BLaER1 treated with 17β-estradiol and CSF1 and Interleukin-3, amounts not matched to agents 10 nM and 100 nM (cell line): ENCODE measurements around the gene MFSD1.

Source experiments
- H3K27ac ChIP-seq, 11 experiments: shearing (Covaris generic); formaldehyde crosslinking; 2 replicates each; pipeline ENCODE4 v1.8.1; 2022
- H3K27me3 ChIP-seq, 11 experiments: shearing (Covaris generic); formaldehyde crosslinking; 2 replicates each; pipeline ENCODE4 v1.8.1; 2022
- H3K36me3 ChIP-seq, 11 experiments: shearing (Covaris generic); formaldehyde crosslinking; 2 replicates each; pipeline ENCODE4 v1.8.1; 2022
- H3K4me1 ChIP-seq, 10 experiments: shearing (Covaris generic); formaldehyde crosslinking; 2 replicates each; pipeline ENCODE4 v1.8.1; 2022
- H3K4me2 ChIP-seq, 11 experiments: shearing (Covaris generic); formaldehyde crosslinking; 2 replicates each; pipeline ENCODE4 v1.8.1; 2022
- H3K4me3 ChIP-seq, 10 experiments: shearing (Covaris generic); formaldehyde crosslinking; 2 replicates each; pipeline ENCODE4 v1.8.1; 2022
- H3K9ac ChIP-seq, 11 experiments: shearing (Covaris generic); formaldehyde crosslinking; 2 replicates each; pipeline ENCODE4 v1.8.1; 2022
- H3K9me3 ChIP-seq, 11 experiments: shearing (Covaris generic); formaldehyde crosslinking; replicated peaks in 1 of 11; 2 replicates each; pipeline ENCODE4 v1.8.1; 2022
- H4K20me1 ChIP-seq, 11 experiments: shearing (Covaris generic); formaldehyde crosslinking; 2 replicates each; pipeline ENCODE4 v1.8.1; 2022
- Cebpa-rat ChIP-seq, 11 experiments: shearing (Covaris generic); IDR thresholded peaks; 2 replicates each; pipeline ENCODE4 v1.8.1; 2022

MFSD1 gene, protein sequence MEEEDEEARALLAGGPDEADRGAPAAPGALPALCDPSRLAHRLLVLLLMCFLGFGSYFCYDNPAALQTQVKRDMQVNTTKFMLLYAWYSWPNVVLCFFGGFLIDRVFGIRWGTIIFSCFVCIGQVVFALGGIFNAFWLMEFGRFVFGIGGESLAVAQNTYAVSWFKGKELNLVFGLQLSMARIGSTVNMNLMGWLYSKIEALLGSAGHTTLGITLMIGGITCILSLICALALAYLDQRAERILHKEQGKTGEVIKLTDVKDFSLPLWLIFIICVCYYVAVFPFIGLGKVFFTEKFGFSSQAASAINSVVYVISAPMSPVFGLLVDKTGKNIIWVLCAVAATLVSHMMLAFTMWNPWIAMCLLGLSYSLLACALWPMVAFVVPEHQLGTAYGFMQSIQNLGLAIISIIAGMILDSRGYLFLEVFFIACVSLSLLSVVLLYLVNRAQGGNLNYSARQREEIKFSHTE

DNA sequence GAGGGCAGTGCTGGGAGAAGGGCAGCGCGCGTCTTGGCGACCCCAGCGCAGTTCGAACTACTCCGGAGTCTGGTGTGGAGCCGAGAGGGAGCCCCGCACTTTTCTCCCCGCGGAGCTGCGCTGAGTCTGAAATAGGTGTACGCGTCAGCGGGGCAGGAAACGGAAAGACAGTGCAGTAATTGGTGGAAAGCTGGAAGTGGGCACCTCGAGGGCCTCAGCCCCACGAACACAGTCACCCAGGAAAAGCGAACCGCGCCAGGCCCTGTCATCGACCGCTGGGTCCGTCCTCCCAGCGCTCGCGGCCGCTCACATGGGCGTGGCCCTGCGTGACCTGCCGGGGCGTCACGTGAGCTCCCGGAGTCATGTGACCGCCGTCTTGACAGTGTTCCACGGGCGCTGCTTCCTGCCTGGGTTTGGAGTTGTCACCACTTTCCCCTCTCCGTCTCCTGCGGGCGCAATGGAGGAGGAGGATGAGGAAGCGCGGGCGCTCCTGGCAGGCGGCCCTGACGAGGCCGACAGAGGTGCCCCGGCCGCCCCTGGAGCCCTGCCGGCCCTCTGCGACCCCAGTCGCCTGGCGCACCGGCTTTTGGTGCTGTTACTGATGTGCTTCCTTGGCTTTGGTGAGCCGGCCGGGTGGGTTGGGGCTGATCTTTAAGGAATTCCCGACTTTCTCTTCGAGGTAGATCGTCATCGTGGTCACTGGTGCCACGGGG, at the start of gene MFSD1:
TSS of gene MFSD1 (plus strand) at position 359 of the 713 bp plus-strand sequence. CDS start at position 458, 99 bp downstream.
- peaks cover 12 to 29% (median 27%) of the 10 kb centered on the region in 11 experiments; a peak in 19 of 22 replicates for H3K36me3 ChIP-seq
- H3K9ac ChIP-seq: peak within 1 kb of the TSS; percentile 82 to 96 (median 94)
- TF ChIP-seq Cebpa-rat (IDR thresholded peaks at IDR 0.05): no peak
- H3K4me2 ChIP-seq: peak within 1 kb of the TSS; percentile 77 to 96 (median 89)
- peak within 1 kb of the TSS; percentile 74 to 98 (median 93) for H3K27ac ChIP-seq
- peaks cover 0 to 28% (median 0%) of the 10 kb centered on the region in 11 experiments; a peak in 6 of 22 replicates for H4K20me1 ChIP-seq
- peak within 1 kb of the TSS; percentile 68 to 94 (median 80) for H3K4me3 ChIP-seq
- H3K9me3 ChIP-seq: no peaks in the 10 kb centered on the region
- peaks cover 20 to 36% (median 29%) of the 10 kb centered on the region in 10 experiments; a peak in 19 of 20 replicates for H3K4me1 ChIP-seq
- no peaks in the 10 kb centered on the region for H3K27me3 ChIP-seq

GRCh38 chr3:158753854-158754253, 48.0 kb upstream of the MFSD1 start:
- Histone ChIP-seq H4K20me1 (no peaks in the 10 kb centered on the region), H3K9me3 (no peaks in the 10 kb centered on the region), H3K36me3 (no peaks in the 10 kb centered on the region), H3K4me2 (no peak overlapping the region), H3K27me3 (no peaks in the 10 kb centered on the region), H3K9ac (no peak overlapping the region), H3K27ac (no peak overlapping the region; a peak in 1 of 22 replicates), H3K4me1 (peaks cover 0 to 21% (median under 1%) of the 10 kb centered on the region in 10 experiments; a peak in 12 of 20 replicates), H3K4me3 (no peak overlapping the region)
- TF ChIP-seq Cebpa-rat (IDR thresholded peaks at IDR 0.05): no peak

DNA sequence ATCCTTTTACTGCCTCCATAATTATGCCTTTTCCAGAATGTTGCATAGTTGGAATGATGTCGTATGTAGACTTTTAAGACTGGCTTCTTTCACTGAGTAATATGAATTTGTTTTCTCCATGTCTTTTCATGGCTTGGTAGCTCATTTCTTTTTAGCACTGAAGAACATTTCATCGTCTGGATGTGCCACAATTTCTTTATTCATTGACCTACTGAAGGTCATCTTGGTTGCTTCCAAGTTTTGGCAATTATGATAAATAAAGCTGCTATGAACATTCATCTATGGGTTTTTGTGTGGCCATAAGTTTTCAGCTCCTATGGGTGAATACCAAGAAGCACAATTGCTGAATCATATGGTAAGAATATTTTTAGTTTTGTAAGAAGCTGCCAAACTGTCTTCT, 46.4 kb upstream of the MFSD1 start:
- no peaks in the 10 kb centered on the region for H3K36me3 ChIP-seq
- no peaks in the 10 kb centered on the region for H3K9me3 ChIP-seq
- no peak overlapping the region for H3K4me3 ChIP-seq
- no peak overlapping the region for H3K9ac ChIP-seq
- H3K27ac ChIP-seq: no peak overlapping the region
- no peaks in the 10 kb centered on the region for H4K20me1 ChIP-seq
- H3K4me2 ChIP-seq: no peak overlapping the region
- TF ChIP-seq Cebpa-rat (IDR thresholded peaks at IDR 0.05): no peak
- peaks cover 0 to 24% (median 0%) of the 10 kb centered on the region in 10 experiments; a peak in 6 of 20 replicates for H3K4me1 ChIP-seq
- H3K27me3 ChIP-seq: no peaks in the 10 kb centered on the region

DNA sequence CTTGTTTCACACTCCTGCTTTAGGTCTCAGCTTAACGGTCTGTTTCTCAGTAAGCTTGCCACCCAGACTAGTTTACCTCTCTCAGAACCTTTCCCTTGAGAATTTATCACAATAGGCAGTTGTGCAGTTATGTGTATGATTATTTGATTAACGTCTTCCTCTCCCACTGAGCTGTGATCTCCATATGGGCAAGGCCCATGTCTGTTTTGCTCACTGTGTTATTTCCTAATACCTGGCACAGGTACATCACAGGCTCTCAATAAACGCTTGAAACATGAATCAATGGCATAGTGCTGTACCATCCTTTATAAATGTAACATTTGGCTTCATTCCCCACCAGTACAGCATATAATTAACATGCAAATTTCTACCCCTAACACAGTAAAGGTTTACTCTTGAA, 40.5 kb upstream of the MFSD1 start:
- H3K27me3 ChIP-seq: no peaks in the 10 kb centered on the region
- H3K36me3 ChIP-seq: no peaks in the 10 kb centered on the region
- peaks cover 0 to 45% (median 0%) of the 10 kb centered on the region in 10 experiments; a peak in 6 of 20 replicates for H3K4me1 ChIP-seq
- H3K4me2 ChIP-seq: peak overlapping the region in 3 of 11 experiments; percentile 15 to 77 (median 57); a peak in 5 of 22 replicates
- H4K20me1 ChIP-seq: no peaks in the 10 kb centered on the region
- TF ChIP-seq Cebpa-rat (IDR thresholded peaks at IDR 0.05): no peak
- H3K9me3 ChIP-seq: no peaks in the 10 kb centered on the region
- no peak overlapping the region; a peak in 1 of 22 replicates for H3K27ac ChIP-seq
- H3K9ac ChIP-seq: no peak overlapping the region
- no peak overlapping the region for H3K4me3 ChIP-seq

GRCh38 chr3:158762701-158763100, 39.2 kb upstream of the MFSD1 start:
- Histone ChIP-seq H3K9ac (no peak overlapping the region), H3K9me3 (no peaks in the 10 kb centered on the region), H3K27ac (no peak overlapping the region), H3K4me1 (peaks cover 0 to 45% (median 0%) of the 10 kb centered on the region in 10 experiments; a peak in 6 of 20 replicates), H4K20me1 (no peaks in the 10 kb centered on the region), H3K36me3 (no peaks in the 10 kb centered on the region), H3K4me2 (peak overlapping the region in 1 of 11 experiments; percentile 77; a peak in 1 of 22 replicates), H3K4me3 (no peak overlapping the region), H3K27me3 (no peaks in the 10 kb centered on the region)
- TF ChIP-seq Cebpa-rat (IDR thresholded peaks at IDR 0.05): no peak

DNA sequence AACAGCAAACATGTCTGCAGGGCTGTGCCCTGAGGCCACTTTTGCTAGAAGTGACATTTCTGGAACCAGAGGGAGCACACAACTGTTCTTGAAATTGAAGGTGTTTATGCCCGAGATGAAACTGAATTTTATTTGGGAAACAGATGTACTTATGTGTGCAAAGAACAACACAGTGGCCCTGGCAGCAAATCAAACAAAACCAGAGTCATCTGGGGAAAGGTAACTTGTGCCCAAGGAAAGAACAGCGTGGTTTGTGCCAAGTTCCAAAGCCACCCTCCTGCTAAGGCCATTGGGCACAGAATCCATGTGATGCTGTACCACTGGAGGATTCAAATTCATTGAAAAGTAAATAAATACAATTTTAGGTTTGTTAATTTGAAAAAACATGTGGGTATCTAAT, 38.4 kb upstream of the MFSD1 start:
- no peak overlapping the region for H3K4me2 ChIP-seq
- no peaks in the 10 kb centered on the region for H3K9me3 ChIP-seq
- H3K36me3 ChIP-seq: no peaks in the 10 kb centered on the region
- H3K27me3 ChIP-seq: no peaks in the 10 kb centered on the region
- H3K4me3 ChIP-seq: no peak overlapping the region
- H3K4me1 ChIP-seq: peaks cover 0 to 47% (median 0%) of the 10 kb centered on the region in 10 experiments; a peak in 6 of 20 replicates
- no peak overlapping the region for H3K27ac ChIP-seq
- H4K20me1 ChIP-seq: no peaks in the 10 kb centered on the region
- no peak overlapping the region for H3K9ac ChIP-seq
- TF ChIP-seq Cebpa-rat (IDR thresholded peaks at IDR 0.05): no peak

GRCh38 chr3:158765518-158766205, 36.2 kb upstream of the MFSD1 start:
- Histone ChIP-seq H3K27ac (no peak overlapping the region), H3K4me1 (peaks cover 0 to 27% (median 0%) of the 10 kb centered on the region in 10 experiments; a peak in 6 of 20 replicates), H3K4me2 (no peak overlapping the region; a peak in 1 of 22 replicates)

DNA sequence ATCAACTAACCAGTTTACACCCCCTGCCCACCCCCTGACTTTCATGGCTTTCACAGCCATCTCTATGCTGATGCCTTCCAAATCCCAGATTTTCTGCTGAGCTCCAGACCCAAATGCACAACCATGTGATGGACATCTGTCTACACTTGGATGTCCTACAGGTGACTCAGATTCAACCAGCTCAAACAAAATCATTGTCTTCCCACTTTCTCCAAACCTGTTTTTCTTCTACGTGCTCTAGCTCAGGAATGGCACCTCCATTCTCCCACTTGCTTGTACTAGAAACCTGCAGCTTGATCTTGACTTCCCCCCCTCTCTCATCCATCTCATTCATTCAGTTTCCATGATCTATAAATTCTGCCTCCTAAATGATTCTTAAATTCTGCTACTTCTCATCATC, 35.5 kb upstream of the MFSD1 start:
- Histone ChIP-seq H3K4me1 (peaks cover 0 to 20% (median 0%) of the 10 kb centered on the region in 10 experiments; a peak in 5 of 20 replicates), H3K4me3 (no peak overlapping the region), H3K9me3 (no peaks in the 10 kb centered on the region), H4K20me1 (no peaks in the 10 kb centered on the region), H3K27me3 (no peaks in the 10 kb centered on the region), H3K9ac (no peak overlapping the region), H3K27ac (no peak overlapping the region), H3K36me3 (no peaks in the 10 kb centered on the region), H3K4me2 (no peak overlapping the region)
- TF ChIP-seq Cebpa-rat (IDR thresholded peaks at IDR 0.05): no peak

More at GRCh38 chr3:158765518-158766205, 36.2 kb upstream of the MFSD1 start:
- no peaks in the 10 kb centered on the region for H3K27me3 ChIP-seq
- no peaks in the 10 kb centered on the region for H3K36me3 ChIP-seq
- H3K9me3 ChIP-seq: no peaks in the 10 kb centered on the region
- TF ChIP-seq Cebpa-rat (IDR thresholded peaks at IDR 0.05): no peak
- no peak overlapping the region for H3K4me3 ChIP-seq
- no peak overlapping the region for H3K9ac ChIP-seq
- H4K20me1 ChIP-seq: no peaks in the 10 kb centered on the region
